Measurements from ENCODE around the gene CGRRF1.

CGRRF1 gene

GRCh38 chr14:54493293-54493692 is 16.4 kb upstream of the CGRRF1 start:
- Histone ChIP-seq H3K36me3 (ENCODE audit: control insufficient read depth, insufficient read depth, low read length) (no peaks in the 10 kb centered on the region), H3K4me1 (ENCODE audit: control insufficient read depth, insufficient read depth, low read length) (peaks cover 10% of the 10 kb centered on the region), H3K9ac (ENCODE audit: low read depth, low read length) (no peak overlapping the region), H3K4me3 (ENCODE audit: low read depth, low read length) (no peak overlapping the region), H3K27me3 (ENCODE audit: control insufficient read depth, insufficient read depth, low read length) (no peaks in the 10 kb centered on the region), H3K9me3 (ENCODE audit: control insufficient read depth, insufficient read depth, low read length) (no peaks in the 10 kb centered on the region)

- Histone ChIP-seq H3K9ac (ENCODE audit: low read depth, low read length) (no peak overlapping the region), H3K4me1 (ENCODE audit: control insufficient read depth, insufficient read depth, low read length) (peaks cover 2% of the 10 kb centered on the region), H3K27me3 (ENCODE audit: control insufficient read depth, insufficient read depth, low read length) (no peaks in the 10 kb centered on the region), H3K9me3 (ENCODE audit: control insufficient read depth, insufficient read depth, low read length) (no peaks in the 10 kb centered on the region), H3K36me3 (ENCODE audit: control insufficient read depth, insufficient read depth, low read length) (no peaks in the 10 kb centered on the region), H3K4me3 (ENCODE audit: low read depth, low read length) (no peak overlapping the region)
Observed at GRCh38 chr14:54497224-54497623, 12.5 kb upstream of the CGRRF1 start.

GRCh38 chr14:54498095-54498531 is 11.6 kb upstream of the CGRRF1 start:
- Histone ChIP-seq H3K27me3 (ENCODE audit: control insufficient read depth, insufficient read depth, low read length) (no peaks in the 10 kb centered on the region), H3K36me3 (ENCODE audit: control insufficient read depth, insufficient read depth, low read length) (no peaks in the 10 kb centered on the region), H3K4me1 (ENCODE audit: control insufficient read depth, insufficient read depth, low read length) (peaks cover under 1% of the 10 kb centered on the region), H3K4me3 (ENCODE audit: low read depth, low read length) (no peak overlapping the region), H3K9ac (ENCODE audit: low read depth, low read length) (no peak overlapping the region), H3K9me3 (ENCODE audit: control insufficient read depth, insufficient read depth, low read length) (no peaks in the 10 kb centered on the region)

- Histone ChIP-seq H3K4me1 (ENCODE audit: control insufficient read depth, insufficient read depth, low read length) (no peaks in the 10 kb centered on the region), H3K9ac (ENCODE audit: low read depth, low read length) (no peak overlapping the region), H3K36me3 (ENCODE audit: control insufficient read depth, insufficient read depth, low read length) (no peaks in the 10 kb centered on the region), H3K27me3 (ENCODE audit: control insufficient read depth, insufficient read depth, low read length) (no peaks in the 10 kb centered on the region), H3K4me3 (ENCODE audit: low read depth, low read length) (no peak overlapping the region), H3K9me3 (ENCODE audit: control insufficient read depth, insufficient read depth, low read length) (no peaks in the 10 kb centered on the region)
Observed at GRCh38 chr14:54498579-54498978, 11.1 kb upstream of the CGRRF1 start.

GRCh38 chr14:54500744-54501143 is 9.0 kb upstream of the CGRRF1 start:
- H3K9me3 ChIP-seq (ENCODE audit: control insufficient read depth, insufficient read depth, low read length), result no peaks in the 10 kb centered on the region
- no peaks in the 10 kb centered on the region for H3K4me1 ChIP-seq (ENCODE audit: control insufficient read depth, insufficient read depth, low read length)
- no peak overlapping the region for H3K9ac ChIP-seq (ENCODE audit: low read depth, low read length)
- no peaks in the 10 kb centered on the region for H3K27me3 ChIP-seq (ENCODE audit: control insufficient read depth, insufficient read depth, low read length)
- no peak overlapping the region for H3K4me3 ChIP-seq (ENCODE audit: low read depth, low read length)
- no peaks in the 10 kb centered on the region for H3K36me3 ChIP-seq (ENCODE audit: control insufficient read depth, insufficient read depth, low read length)

- H3K36me3 ChIP-seq (ENCODE audit: control insufficient read depth, insufficient read depth, low read length), result no peaks in the 10 kb centered on the region
- no peak overlapping the region for H3K9ac ChIP-seq (ENCODE audit: low read depth, low read length)
- no peak overlapping the region for H3K4me3 ChIP-seq (ENCODE audit: low read depth, low read length)
- no peaks in the 10 kb centered on the region for H3K27me3 ChIP-seq (ENCODE audit: control insufficient read depth, insufficient read depth, low read length)
- H3K4me1 ChIP-seq (ENCODE audit: control insufficient read depth, insufficient read depth, low read length), result no peaks in the 10 kb centered on the region
- no peaks in the 10 kb centered on the region for H3K9me3 ChIP-seq (ENCODE audit: control insufficient read depth, insufficient read depth, low read length)
Observed at GRCh38 chr14:54501480-54501879, 8.2 kb upstream of the CGRRF1 start.

- Histone ChIP-seq H3K4me3 (ENCODE audit: low read depth, low read length) (no peak overlapping the region), H3K36me3 (ENCODE audit: control insufficient read depth, insufficient read depth, low read length) (no peaks in the 10 kb centered on the region), H3K27me3 (ENCODE audit: control insufficient read depth, insufficient read depth, low read length) (no peaks in the 10 kb centered on the region), H3K4me1 (ENCODE audit: control insufficient read depth, insufficient read depth, low read length) (no peaks in the 10 kb centered on the region), H3K9ac (ENCODE audit: low read depth, low read length) (no peak overlapping the region), H3K9me3 (ENCODE audit: control insufficient read depth, insufficient read depth, low read length) (no peaks in the 10 kb centered on the region)
Observed at GRCh38 chr14:54502602-54503001, 7.1 kb upstream of the CGRRF1 start.

- no peak overlapping the region for H3K9ac ChIP-seq (ENCODE audit: low read depth, low read length)
- no peaks in the 10 kb centered on the region for H3K4me1 ChIP-seq (ENCODE audit: control insufficient read depth, insufficient read depth, low read length)
- H3K4me3 ChIP-seq (ENCODE audit: low read depth, low read length), result no peak overlapping the region
- H3K27me3 ChIP-seq (ENCODE audit: control insufficient read depth, insufficient read depth, low read length), result no peaks in the 10 kb centered on the region
- H3K36me3 ChIP-seq (ENCODE audit: control insufficient read depth, insufficient read depth, low read length), result no peaks in the 10 kb centered on the region
- no peaks in the 10 kb centered on the region for H3K9me3 ChIP-seq (ENCODE audit: control insufficient read depth, insufficient read depth, low read length)
Observed at GRCh38 chr14:54503486-54503885, 6.2 kb upstream of the CGRRF1 start.

- H3K9me3 ChIP-seq (ENCODE audit: control insufficient read depth, insufficient read depth, low read length), result no peaks in the 10 kb centered on the region
- no peak overlapping the region for H3K9ac ChIP-seq (ENCODE audit: low read depth, low read length)
- no peak overlapping the region for H3K4me3 ChIP-seq (ENCODE audit: low read depth, low read length)
- H3K36me3 ChIP-seq (ENCODE audit: control insufficient read depth, insufficient read depth, low read length), result no peaks in the 10 kb centered on the region
- H3K27me3 ChIP-seq (ENCODE audit: control insufficient read depth, insufficient read depth, low read length), result no peaks in the 10 kb centered on the region
- H3K4me1 ChIP-seq (ENCODE audit: control insufficient read depth, insufficient read depth, low read length), result peaks cover 4% of the 10 kb centered on the region
Observed at GRCh38 chr14:54512393-54512792, 2.7 kb downstream of the CGRRF1 start.

GRCh38 chr14:54515670-54516069 is 6.0 kb downstream of the CGRRF1 start:
- H3K4me3 ChIP-seq (ENCODE audit: low read depth, low read length), result no peak overlapping the region
- no peaks in the 10 kb centered on the region for H3K27me3 ChIP-seq (ENCODE audit: control insufficient read depth, insufficient read depth, low read length)
- no peaks in the 10 kb centered on the region for H3K9me3 ChIP-seq (ENCODE audit: control insufficient read depth, insufficient read depth, low read length)
- no peaks in the 10 kb centered on the region for H3K36me3 ChIP-seq (ENCODE audit: control insufficient read depth, insufficient read depth, low read length)
- peaks cover 4% of the 10 kb centered on the region for H3K4me1 ChIP-seq (ENCODE audit: control insufficient read depth, insufficient read depth, low read length)
- no peak overlapping the region for H3K9ac ChIP-seq (ENCODE audit: low read depth, low read length)

GRCh38 chr14:54516709-54517108 is 7.0 kb downstream of the CGRRF1 start:
- no peaks in the 10 kb centered on the region for H3K4me1 ChIP-seq (ENCODE audit: control insufficient read depth, insufficient read depth, low read length)
- no peak overlapping the region for H3K9ac ChIP-seq (ENCODE audit: low read depth, low read length)
- H3K36me3 ChIP-seq (ENCODE audit: control insufficient read depth, insufficient read depth, low read length), result no peaks in the 10 kb centered on the region
- no peaks in the 10 kb centered on the region for H3K9me3 ChIP-seq (ENCODE audit: control insufficient read depth, insufficient read depth, low read length)
- no peak overlapping the region for H3K4me3 ChIP-seq (ENCODE audit: low read depth, low read length)
- no peaks in the 10 kb centered on the region for H3K27me3 ChIP-seq (ENCODE audit: control insufficient read depth, insufficient read depth, low read length)

- H3K9ac ChIP-seq (ENCODE audit: low read depth, low read length), result no peak overlapping the region
- H3K27me3 ChIP-seq (ENCODE audit: control insufficient read depth, insufficient read depth, low read length), result no peaks in the 10 kb centered on the region
- H3K4me3 ChIP-seq (ENCODE audit: low read depth, low read length), result no peak overlapping the region
Observed at GRCh38 chr14:54524410-54524809, 14.7 kb downstream of the CGRRF1 start.

GRCh38 chr14:54528973-54529372 is 19.3 kb downstream of the CGRRF1 start:
- H3K4me3 ChIP-seq (ENCODE audit: low read depth, low read length), result no peak overlapping the region
- no peaks in the 10 kb centered on the region for H3K9me3 ChIP-seq (ENCODE audit: control insufficient read depth, insufficient read depth, low read length)
- no peak overlapping the region for H3K9ac ChIP-seq (ENCODE audit: low read depth, low read length)
- peaks cover 2% of the 10 kb centered on the region for H3K4me1 ChIP-seq (ENCODE audit: control insufficient read depth, insufficient read depth, low read length)
- no peaks in the 10 kb centered on the region for H3K36me3 ChIP-seq (ENCODE audit: control insufficient read depth, insufficient read depth, low read length)
- H3K27me3 ChIP-seq (ENCODE audit: control insufficient read depth, insufficient read depth, low read length), result no peaks in the 10 kb centered on the region

More at GRCh38 chr14:54524410-54524809, 14.7 kb downstream of the CGRRF1 start:
- H3K36me3 ChIP-seq (ENCODE audit: control insufficient read depth, insufficient read depth, low read length), result no peaks in the 10 kb centered on the region
- H3K4me1 ChIP-seq (ENCODE audit: control insufficient read depth, insufficient read depth, low read length), result no peaks in the 10 kb centered on the region
- no peaks in the 10 kb centered on the region for H3K9me3 ChIP-seq (ENCODE audit: control insufficient read depth, insufficient read depth, low read length)
